Measurements from ENCODE around the gene TSC22D2. TPM values are rescaled to one million over a fixed set of nuclear protein-coding genes. Genes with fewer than 3 reads are reported as not detected.

The TSC22D2 gene
- total and polyA plus RNA-seq, 2 of the 8 experiments (the other 6 are each of a cell fraction or from before 2014, with no cell fraction given): 3.4 to 27.6 TPM

DNA sequence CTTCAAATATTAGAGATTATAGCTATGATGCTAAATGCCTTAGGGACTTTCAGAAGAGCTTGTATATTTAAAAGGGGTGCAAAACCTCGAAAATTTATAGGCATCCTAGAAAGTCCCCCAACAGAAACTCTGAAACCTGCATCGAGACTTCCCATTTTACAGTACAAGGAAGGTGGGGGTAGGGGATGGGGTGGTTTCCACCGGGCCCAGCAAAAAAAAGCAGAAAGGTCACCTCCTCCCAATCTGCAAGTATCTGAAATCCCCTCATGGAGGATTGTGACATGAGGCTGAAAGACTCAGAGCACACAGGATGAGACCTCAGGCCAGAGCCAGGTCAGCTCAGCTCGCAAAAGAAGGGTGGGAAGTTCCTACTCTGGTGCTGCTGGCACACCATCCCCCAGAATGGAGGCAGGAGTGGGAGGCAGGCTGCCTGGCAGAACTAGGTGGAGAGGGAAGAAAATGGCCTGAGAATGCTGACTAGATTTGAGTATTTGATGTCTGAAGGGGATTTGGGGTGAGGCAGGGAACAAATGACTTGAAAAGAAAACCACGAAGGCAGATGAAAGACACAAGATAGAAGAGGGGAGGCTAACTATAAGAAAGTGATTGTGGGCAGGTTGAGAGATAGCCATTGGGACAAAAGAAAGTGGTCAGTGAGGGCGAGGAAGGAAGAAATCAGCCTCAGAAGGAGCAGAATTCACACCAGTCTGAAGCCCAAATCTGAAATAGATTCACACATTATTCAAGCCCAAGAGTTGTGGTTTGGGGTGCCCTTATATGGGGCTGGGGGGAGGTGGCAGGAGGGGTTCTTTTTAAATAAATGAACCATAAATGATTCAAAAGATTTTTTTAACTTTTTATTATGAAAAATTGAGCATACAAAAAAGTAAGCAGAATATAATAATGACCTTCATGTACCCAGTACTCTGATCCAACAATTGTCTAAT, 22.5 kb upstream of the TSC22D2 start:
- FAIRE-seq (no peak), DNase-seq (ENCODE audit: low read depth in 1 of 2, low spot score in 2 of 2) (no peak)
- Histone ChIP-seq H3K4me3 (ENCODE audit: extremely low read depth in 1 of 4, insufficient read depth in 2 of 4, low read depth in 3 of 4, low read length in 4 of 4) (no peak overlapping the region), H3K79me2 (ENCODE audit: control insufficient read depth in 1 of 2, insufficient read depth in 2 of 2, low read length in 2 of 2) (no peaks in the 10 kb centered on the region), H2BK15ac (ENCODE audit: low read length) (peak overlapping the region; percentile 65; the same call in 1 of the 2 replicates), H3K14ac (ENCODE audit: insufficient read length) (no peak overlapping the region), H3K23me2 (ENCODE audit: low read depth, low read length) (no peaks in the 10 kb centered on the region; the same call in 1 of the 2 replicates), H3K4ac (replicated peaks; ENCODE audit: insufficient read length, low read depth, low read length) (no peak overlapping the region), H3K79me1 (ENCODE audit: low read depth, low read length) (no peaks in the 10 kb centered on the region), H3K18ac (ENCODE audit: extremely low read depth, low read length) (no peak overlapping the region; the same call in 1 of the 2 replicates), H2BK12ac (ENCODE audit: low read depth, low read length) (peak overlapping the region; percentile 88; the same call in 1 of the 2 replicates), H3K9ac (replicated peaks in 1 of 4; ENCODE audit: extremely low read depth in 1 of 4, low read depth in 3 of 4, low read length in 3 of 4) (no peak overlapping the region), H3K4me2 (ENCODE audit: insufficient read depth in 1 of 2, low read depth in 2 of 2, low read length in 2 of 2) (peak overlapping the region in 1 of 2 experiments; percentile 70; a peak in 1 of 4 replicates), H3K27me3 (replicated peaks in 1 of 4; ENCODE audit: control insufficient read depth in 3 of 4, extremely low read depth in 1 of 4, insufficient read depth in 3 of 4, low read length in 3 of 4) (no peaks in the 10 kb centered on the region), H2BK120ac (replicated peaks; ENCODE audit: low read depth, low read length) (no peak overlapping the region), H2BK5ac (ENCODE audit: low read depth, low read length) (no peak overlapping the region), H3K4me1 (replicated peaks in 1 of 4; ENCODE audit: control insufficient read depth in 3 of 4, insufficient read depth in 4 of 4, low read length in 3 of 4) (peaks cover 0 to 2% (median 1%) of the 10 kb centered on the region in 4 experiments; a peak in 4 of 7 replicates), H2AFZ (ENCODE audit: low read length) (peak overlapping the region; percentile 89), H3K27ac (ENCODE audit: low read depth, low read length) (no peak overlapping the region), H4K91ac (replicated peaks; ENCODE audit: insufficient read length, low read length) (no peak overlapping the region), H4K20me1 (replicated peaks in 1 of 2; ENCODE audit: control insufficient read depth in 1 of 2, insufficient read depth in 2 of 2, low read length in 2 of 2) (no peaks in the 10 kb centered on the region), H4K5ac (ENCODE audit: insufficient read length, low read depth, low read length) (no peak overlapping the region), H2AK5ac (ENCODE audit: low read depth, low read length) (no peak overlapping the region), H2BK20ac (ENCODE audit: low read length) (peak overlapping the region; percentile 73), H3K36me3 (ENCODE audit: control insufficient read depth in 2 of 4, insufficient read depth in 4 of 4, low read length in 3 of 4) (no peaks in the 10 kb centered on the region), H3K9me3 (ENCODE audit: insufficient read depth in 2 of 2, low read depth in 1 of 2, low read length in 1 of 2) (no peaks in the 10 kb centered on the region), H4K8ac (ENCODE audit: extremely low read depth, insufficient read depth, low read length) (no peak overlapping the region), H3K56ac (replicated peaks; ENCODE audit: insufficient read length, low read depth, low read length) (no peak overlapping the region), H3K23ac (ENCODE audit: insufficient read length) (no peak overlapping the region)
- CTCF ChIA-PET (ENCODE audit: partially characterized antibody): interaction anchor here (0.9 to 1.7 kb wide), 15 partner anchors 7 to 110 kb away, joined by 3 to 10 read pairs (median 4); no protein-coding TSS in a partner anchor
- WGBS, 2 experiments (ENCODE audit: extremely low coverage in 1 of 2, insufficient coverage in 1 of 2, insufficient read length in 1 of 2, insufficient replicate concordance in 2 of 2, low coverage in 1 of 2, low lambda C conversion rate in 2 of 2, missing lambda C conversion rate in 1 of 2): 92% methylated on average over 5 of the region's 6 CpGs; no CpG with 5 or more reads in 1 of the 2 experiments
- POLR2A ChIA-PET (ENCODE audit: partially characterized antibody): interaction anchor here (0.8 to 1.6 kb wide), 6 partner anchors 11 to 161 kb away, joined by 3 to 11 read pairs (median 3); partner anchors contain the start of genes SERP1 and TSC22D2
- TF ChIP-seq RFX5 (IDR thresholded peaks at IDR 0.05; ENCODE audit: borderline replicate concordance, low read depth, low read length) (no peak), PHF8 (conservative IDR thresholded peaks at IDR 0.05; ENCODE audit: low read depth, low read length) (no peak), SIN3A (conservative IDR thresholded peaks at IDR 0.05 in 1 of 2, IDR thresholded peaks at IDR 0.05 in 1 of 2; ENCODE audit: low read depth in 1 of 2, low read length in 2 of 2) (no peak), POU5F1 (IDR thresholded peaks at IDR 0.05; ENCODE audit: low read depth, low read length) (no peak), BACH1 (IDR thresholded peaks at IDR 0.05; ENCODE audit: low read length) (no peak), SIRT6 (IDR thresholded peaks at IDR 0.05; ENCODE audit: low read length) (no peak), RNF2 (IDR thresholded peaks at IDR 0.05; ENCODE audit: borderline replicate concordance, low read depth, low read length, missing control alignments, poor library complexity, severe bottlenecking) (no peak), RXRA (IDR thresholded peaks at IDR 0.05; ENCODE audit: insufficient read depth, low read depth, low read length) (no peak), TAF7 (optimal IDR thresholded peaks at IDR 0.05; ENCODE audit: borderline replicate concordance, low read depth, low read length) (no peak), CREB1 (IDR thresholded peaks at IDR 0.05) (no peak), NRF1 (IDR thresholded peaks at IDR 0.05; ENCODE audit: low read depth, low read length) (no peak)

All from H1 (cell line).